Left renal cortex interstitium (tissue), 4 donors: ENCODE data around the gene SLC13A1. TPM values are rescaled to one million over a fixed set of nuclear protein-coding genes. Genes with fewer than 3 reads are reported as not detected.

Experiments
- DNase-seq, 4 donors: peaks; one replicate each; pipeline ENCODE4 v3.0.0-alpha.2; 2013; ENCODE audit warnings: low read depth in 4 of 4, low spot score in 2 of 4, missing footprints in 1 of 4
- polyA plus RNA-seq, 4 donors: library from polyadenylated mRNA; unstranded; fragments of 120-200 nt; gene quantifications; one replicate each; pipeline ENCODE4 v1.2.1, GENCODE V29; 2013; ENCODE audit not compliant: insufficient read length in 4 of 4

SLC13A1 gene
- polyA plus RNA-seq, 4 donors = 15.3 to 25.4 (median 21.6) TPM

GRCh38 chr7:123198668-123199652, 809 bp downstream of the SLC13A1 start:
- no peak for DNase-seq

- DNase-seq = no peak
These were observed 1.7 kb downstream of the SLC13A1 start for GRCh38 chr7:123198111-123198510.

DNA sequence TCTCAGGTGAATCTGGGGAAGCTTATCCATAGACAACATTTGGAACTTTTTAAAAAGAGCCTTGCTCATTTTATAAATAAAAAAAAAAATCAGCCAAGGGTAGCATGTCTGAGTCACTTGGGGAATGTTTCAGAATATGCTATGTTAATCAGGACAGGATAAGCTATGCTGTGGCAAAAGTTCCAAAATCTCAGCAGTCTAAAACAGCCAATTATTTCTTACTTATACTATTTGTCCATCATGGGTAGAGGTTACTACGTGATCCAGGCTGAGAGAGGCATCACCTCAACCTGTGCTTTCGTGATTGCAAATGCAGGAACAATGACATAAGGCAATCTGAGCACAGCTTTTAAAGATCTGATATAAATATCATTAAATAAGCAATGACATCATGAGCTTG, 6.5 kb downstream of the SLC13A1 start:
- no peak for DNase-seq

DNA sequence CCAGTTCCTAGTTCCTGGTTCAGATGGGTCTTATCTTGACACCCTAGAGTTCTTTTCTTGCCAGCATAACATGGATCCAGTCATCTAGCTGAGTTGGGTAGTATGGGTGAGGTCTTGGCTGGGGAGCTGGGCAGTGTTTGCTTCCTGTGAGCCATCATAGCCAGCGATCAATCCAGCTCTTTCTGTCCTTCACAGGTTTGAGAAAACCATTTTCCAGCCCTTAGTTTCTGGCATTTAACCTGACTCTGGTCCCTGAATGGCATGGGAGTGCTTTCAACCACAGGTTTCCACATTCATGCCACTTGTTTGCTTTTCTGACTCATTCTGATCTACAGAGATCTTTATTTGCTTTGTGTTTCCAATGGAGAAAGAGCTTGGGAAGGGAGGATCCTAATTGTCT, 8.6 kb downstream of the SLC13A1 start:
- DNase-seq = no peak

GRCh38 chr7:123190109-123190831, 9.5 kb downstream of the SLC13A1 start:
- no peak for DNase-seq

GRCh38 chr7:123185756-123186155, 14.0 kb downstream of the SLC13A1 start:
- no peak for DNase-seq

DNA sequence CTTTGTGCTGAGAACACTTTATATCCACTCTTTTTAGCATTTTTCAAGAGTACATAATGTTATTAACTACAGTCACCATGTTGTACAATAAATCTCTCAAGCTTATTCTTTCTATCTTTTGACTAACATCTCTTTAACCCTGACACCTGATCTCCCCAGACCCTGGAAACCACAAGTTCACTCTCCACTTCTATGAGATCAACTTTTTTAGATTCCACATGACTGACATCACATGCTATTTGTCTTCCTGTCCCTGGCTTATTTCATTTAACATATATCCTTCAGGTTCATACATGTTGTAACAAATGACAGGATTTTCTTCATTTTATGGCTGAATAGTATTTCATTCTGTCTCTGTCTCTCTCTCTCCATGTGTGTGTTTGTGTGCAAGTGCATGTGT, 15.5 kb downstream of the SLC13A1 start:
- no peak for DNase-seq

GRCh38 chr7:123183431-123183830, 16.3 kb downstream of the SLC13A1 start:
- no peak for DNase-seq

DNA sequence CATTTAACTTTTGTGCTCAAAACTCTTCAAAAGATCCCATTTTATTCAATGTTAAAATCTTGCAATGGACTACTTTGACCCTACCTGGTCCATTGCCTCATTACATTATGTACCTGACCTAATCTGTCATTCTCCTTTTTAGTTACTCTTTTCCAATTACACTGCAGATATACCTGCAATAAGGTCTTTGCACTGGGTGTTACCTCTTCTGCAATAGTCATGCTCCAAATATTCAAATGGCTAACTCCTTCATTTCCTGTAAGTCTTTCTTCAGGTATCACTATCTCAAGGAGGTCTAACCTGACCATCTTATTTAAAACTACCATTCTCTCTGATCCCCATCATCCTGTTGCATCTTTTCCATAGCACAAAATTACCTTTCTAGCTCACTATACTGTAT, 22.3 kb downstream of the SLC13A1 start:
- no peak for DNase-seq

DNA sequence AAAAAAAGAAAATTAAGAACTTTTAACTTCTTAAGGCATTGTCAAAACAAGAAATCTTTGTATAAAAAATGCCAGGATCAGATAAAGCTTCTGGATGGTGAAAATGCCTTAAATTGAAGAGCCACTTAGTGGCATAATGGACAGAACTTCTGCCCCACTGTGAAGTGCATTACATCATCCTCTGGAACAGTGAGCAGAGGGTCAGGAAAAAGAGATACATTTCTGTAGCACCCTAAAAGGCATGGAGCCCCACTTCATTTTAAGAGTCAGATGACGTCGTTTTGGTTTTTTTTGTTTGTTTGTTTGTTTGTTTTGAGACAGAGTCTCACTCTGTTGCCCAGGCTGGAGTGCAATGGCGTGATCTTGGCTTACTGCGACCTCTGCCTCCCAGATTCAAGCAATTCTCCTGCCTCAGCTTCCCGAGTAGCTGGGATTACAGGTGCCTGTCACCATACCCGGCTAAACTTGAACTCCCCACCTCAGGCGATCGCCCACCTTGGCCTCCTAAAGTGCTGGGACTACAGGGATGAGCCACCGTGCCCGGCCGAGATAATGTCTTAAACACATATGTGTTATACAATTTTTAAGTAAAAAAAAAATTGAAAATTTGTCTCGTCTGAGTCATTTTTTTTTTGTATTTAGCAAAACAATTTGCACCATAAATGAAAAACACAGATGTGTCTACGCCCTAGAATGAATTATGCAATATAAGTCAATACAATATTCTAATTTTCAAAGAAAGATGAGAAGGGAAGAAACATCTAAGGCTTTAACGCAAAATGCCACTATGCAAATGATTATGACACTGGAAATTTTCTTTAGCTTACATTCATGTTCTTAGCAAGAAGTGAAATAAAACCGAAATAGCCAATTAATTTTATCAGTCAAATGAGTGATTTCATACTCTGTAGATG, 29.2 kb downstream of the SLC13A1 start:
- DNase-seq = no peak

- DNase-seq = no peak
These were observed 30.7 kb downstream of the SLC13A1 start for GRCh38 chr7:123169065-123169464.

GRCh38 chr7:123157606-123158005, 42.2 kb downstream of the SLC13A1 start:
- no peak for DNase-seq

- no peak for DNase-seq
These were observed 44.2 kb downstream of the SLC13A1 start for GRCh38 chr7:123155571-123155970.

GRCh38 chr7:123154231-123154860, 45.4 kb downstream of the SLC13A1 start:
- DNase-seq = peak; percentile 46 to 65 (median 62)

DNA sequence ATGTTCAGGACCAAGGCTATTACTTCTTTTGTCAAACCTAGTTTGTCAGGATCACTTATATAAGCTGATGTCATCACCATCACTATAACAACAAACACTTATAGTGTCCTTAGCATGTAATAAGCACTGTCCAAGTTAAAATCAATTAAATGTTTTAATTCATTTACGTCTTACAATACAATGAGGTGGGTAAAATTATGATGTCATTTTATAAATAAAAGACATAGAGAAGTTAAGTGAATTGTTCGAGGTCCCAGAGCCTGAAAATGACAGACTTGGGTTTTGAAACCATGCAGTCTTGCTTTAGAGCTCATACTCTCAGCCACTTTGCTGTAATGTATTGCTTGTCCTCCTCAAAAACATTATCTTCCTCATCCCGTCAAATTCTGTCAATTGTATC, 48.3 kb downstream of the SLC13A1 start:
- DNase-seq = no peak

DNA sequence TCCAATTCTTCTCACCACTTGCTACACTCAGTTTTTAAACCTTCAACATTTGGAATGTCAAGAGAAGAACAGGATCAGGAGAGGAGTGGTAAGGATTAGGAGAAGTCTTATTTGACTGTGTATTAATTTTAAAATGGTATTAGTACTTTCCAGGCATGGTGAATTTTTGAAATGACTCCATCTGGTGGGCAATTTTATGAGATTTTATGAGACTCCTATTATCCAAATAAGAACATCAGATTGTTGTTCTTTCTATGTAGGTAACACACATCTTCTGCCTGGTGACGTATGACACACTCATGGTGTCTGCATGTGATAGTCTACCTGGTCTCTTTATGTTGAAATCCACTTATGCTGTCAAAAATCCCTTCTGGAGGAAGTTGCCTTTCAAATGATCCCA, 51.0 kb downstream of the SLC13A1 start:
- no peak for DNase-seq

DNA sequence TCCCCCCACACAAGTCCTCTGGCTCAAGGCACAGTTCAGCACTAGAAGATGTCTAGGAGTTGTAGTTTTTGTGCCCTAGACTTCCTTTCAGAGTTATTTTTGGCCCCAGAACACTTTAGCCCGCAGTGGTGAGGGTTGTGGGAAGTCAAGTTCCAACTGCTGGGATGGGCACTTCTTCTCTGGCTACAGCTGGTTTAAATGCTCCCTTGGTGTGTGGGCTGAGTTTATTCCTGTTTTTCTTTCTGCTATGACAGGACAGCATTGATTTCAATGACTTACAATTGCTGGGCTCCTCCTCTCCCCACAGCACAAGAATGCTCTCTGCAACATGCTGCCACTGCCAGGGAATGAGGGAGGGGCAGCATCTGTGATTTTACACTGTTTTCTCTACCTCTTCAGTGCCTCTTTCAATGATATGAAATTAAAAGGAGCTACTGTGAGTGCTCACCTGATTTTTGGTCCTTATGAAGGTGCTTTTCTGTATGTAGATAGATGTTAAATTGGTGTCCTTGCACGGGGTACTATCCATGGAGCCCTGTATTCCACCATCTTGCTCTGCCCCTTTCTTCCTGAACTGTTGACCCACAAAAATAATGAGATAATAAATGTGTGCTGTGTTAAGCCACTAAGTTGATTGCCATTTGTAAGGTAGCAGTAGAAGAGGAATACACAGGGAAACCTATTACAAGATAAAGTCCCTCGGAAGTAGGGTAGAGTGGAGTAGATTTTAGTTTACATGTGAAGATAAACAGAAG, 56.3 kb downstream of the SLC13A1 start:
- no peak for DNase-seq

DNA sequence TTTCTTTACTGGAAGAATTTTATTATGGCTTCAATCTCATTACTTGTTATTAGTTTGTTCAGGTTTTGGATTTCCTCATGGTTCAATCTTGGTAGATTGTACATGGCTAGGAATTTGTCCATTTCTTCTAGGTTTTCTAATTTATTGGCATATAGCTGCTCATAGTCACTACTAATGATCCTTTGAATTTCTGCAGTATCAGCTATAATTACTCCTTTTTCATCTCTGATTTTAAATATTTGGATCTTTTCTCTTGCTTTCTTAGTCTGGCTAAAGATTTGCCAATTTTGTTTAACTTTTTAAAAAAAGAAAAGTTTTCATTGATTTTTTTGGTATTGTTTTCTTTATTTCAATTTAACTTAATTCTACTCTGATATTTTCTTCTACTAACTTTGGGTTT, 59.2 kb downstream of the SLC13A1 start:
- DNase-seq = no peak

DNA sequence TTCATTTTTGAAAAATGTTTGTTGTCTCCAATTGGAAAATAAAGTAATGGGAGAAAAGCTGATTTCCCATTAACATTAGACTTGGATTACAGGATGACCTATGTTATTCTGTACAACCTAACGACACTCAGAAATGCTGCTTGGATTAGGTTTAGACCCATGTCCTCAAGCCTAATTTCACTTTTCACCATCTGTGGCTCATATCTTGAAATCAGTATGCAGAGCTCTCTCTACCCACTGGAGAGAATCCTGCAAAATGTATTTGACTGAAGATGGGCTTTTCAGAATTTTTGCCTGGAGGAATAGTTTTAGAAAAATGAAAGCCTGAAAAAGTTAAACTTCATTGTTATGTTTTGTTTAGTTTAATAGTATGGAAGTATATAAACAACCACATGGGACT, 63.8 kb downstream of the SLC13A1 start:
- no peak for DNase-seq

- DNase-seq = no peak
These were observed 65.8 kb downstream of the SLC13A1 start for GRCh38 chr7:123133924-123134323.
